Neural crest cell (in vitro differentiated cells): Measurements from ENCODE around the gene PRKAR2B. TPM values are rescaled to one million over a fixed set of nuclear protein-coding genes. Genes with fewer than 3 reads are reported as not detected.
A peak's percentile ranks its signal among the peaks of the same experiment; 100 is the strongest.

Source experiments
- DNase-seq: peaks from one replicate; pipeline ENCODE4 v3.0.0; 2021; ENCODE audit warnings: low read depth, mixed read lengths, low spot score
- H3K27ac Mint-ChIP-seq: one replicate; pipeline ENCODE4 v1.8.0; 2021; ENCODE audit warnings: mild to moderate bottlenecking, mixed read lengths; ENCODE audit not compliant: unreplicated experiment
- H3K27me3 Mint-ChIP-seq: 2 replicates; pipeline ENCODE4 v1.8.0; 2021; ENCODE audit warnings: low read depth, mild to moderate bottlenecking, mixed read lengths
- H3K36me3 Mint-ChIP-seq: 2 replicates; pipeline ENCODE4 v1.8.0; 2021; ENCODE audit warnings: low read depth, mild to moderate bottlenecking, mixed read lengths
- H3K4me1 Mint-ChIP-seq: 2 replicates; pipeline ENCODE4 v1.8.0; 2021; ENCODE audit warnings: mixed read lengths
- H3K4me3 Mint-ChIP-seq: one replicate; pipeline ENCODE4 v1.8.0; 2021; ENCODE audit warnings: mild to moderate bottlenecking, mixed read lengths
- H3K9me3 Mint-ChIP-seq: 2 replicates; pipeline ENCODE4 v1.8.0; 2021; ENCODE audit warnings: mixed read lengths
- CTCF ChIP-seq: fragments of 200-600 bp; sonication (generic); conservative IDR thresholded peaks from 2 replicates; pipeline ENCODE4 v1.5.0; 2021; ENCODE audit warnings: antibody characterized with exemption, mild to moderate bottlenecking
- total RNA-seq: library from RNA; stranded (reverse); gene quantifications from 2 replicates; pipeline ENCODE4 v1.2.1, GENCODE V29; 2021

PRKAR2B gene
- total RNA-seq, 1 donor from 2014 or later, result 14.4 TPM

- H3K4me1 Mint-ChIP-seq, result peaks cover 9% of the 10 kb centered on the region
- no peaks in the 10 kb centered on the region for H3K27me3 Mint-ChIP-seq
- H3K36me3 Mint-ChIP-seq, result no peaks in the 10 kb centered on the region
- H3K4me3 Mint-ChIP-seq, result no peak overlapping the region
- TF ChIP-seq CTCF, result no peak
- H3K9me3 Mint-ChIP-seq, result peaks cover 2% of the 10 kb centered on the region
- DNase-seq, result no peak
- H3K27ac Mint-ChIP-seq, result no peak overlapping the region
These were observed 22.9 kb upstream of the PRKAR2B start for GRCh38 chr7:107021600-107021999.

GRCh38 chr7:107023522-107024151, 20.9 kb upstream of the PRKAR2B start:
- Mint-ChIP-seq H3K4me1 (peaks cover 9% of the 10 kb centered on the region), H3K4me3 (no peak overlapping the region), H3K27me3 (no peaks in the 10 kb centered on the region), H3K9me3 (peaks cover 2% of the 10 kb centered on the region), H3K36me3 (no peaks in the 10 kb centered on the region), H3K27ac (peak overlapping the region; percentile 78)
- TF ChIP-seq CTCF, result no peak
- DNase-seq, result no peak

GRCh38 chr7:107024906-107025305, 19.6 kb upstream of the PRKAR2B start:
- H3K36me3 Mint-ChIP-seq, result no peaks in the 10 kb centered on the region
- H3K9me3 Mint-ChIP-seq, result peaks cover 2% of the 10 kb centered on the region
- no peak overlapping the region for H3K4me3 Mint-ChIP-seq
- H3K4me1 Mint-ChIP-seq, result peaks cover 9% of the 10 kb centered on the region
- H3K27me3 Mint-ChIP-seq, result no peaks in the 10 kb centered on the region
- peak overlapping the region; percentile 17 for H3K27ac Mint-ChIP-seq
- no peak for TF ChIP-seq CTCF
- no peak for DNase-seq

- H3K27me3 Mint-ChIP-seq, result no peaks in the 10 kb centered on the region
- no peak overlapping the region for H3K4me3 Mint-ChIP-seq
- no peak for DNase-seq
- H3K9me3 Mint-ChIP-seq, result peaks cover 2% of the 10 kb centered on the region
- H3K27ac Mint-ChIP-seq, result peak overlapping the region; percentile 72
- peaks cover 2% of the 10 kb centered on the region for H3K4me1 Mint-ChIP-seq
- no peaks in the 10 kb centered on the region for H3K36me3 Mint-ChIP-seq
- TF ChIP-seq CTCF, result no peak
These were observed 18.9 kb upstream of the PRKAR2B start for GRCh38 chr7:107025449-107026103.

- H3K9me3 Mint-ChIP-seq, result peaks cover 2% of the 10 kb centered on the region
- TF ChIP-seq CTCF, result no peak
- H3K27ac Mint-ChIP-seq, result no peak overlapping the region
- H3K27me3 Mint-ChIP-seq, result no peaks in the 10 kb centered on the region
- no peaks in the 10 kb centered on the region for H3K4me1 Mint-ChIP-seq
- no peaks in the 10 kb centered on the region for H3K36me3 Mint-ChIP-seq
- H3K4me3 Mint-ChIP-seq, result no peak overlapping the region
- DNase-seq, result no peak
These were observed 18.3 kb upstream of the PRKAR2B start for GRCh38 chr7:107026166-107026565.
